HG02798 (cell line): ENCODE data around the gene PALLD.

Experiments used
- ATAC-seq: cut with Tn5 transposase; IDR thresholded peaks from one replicate; pipeline ENCODE4 v1.9.1; 2021; ENCODE audit warnings: mild to moderate bottlenecking; ENCODE audit not compliant: unreplicated experiment, poor library complexity

Gene PALLD

DNA sequence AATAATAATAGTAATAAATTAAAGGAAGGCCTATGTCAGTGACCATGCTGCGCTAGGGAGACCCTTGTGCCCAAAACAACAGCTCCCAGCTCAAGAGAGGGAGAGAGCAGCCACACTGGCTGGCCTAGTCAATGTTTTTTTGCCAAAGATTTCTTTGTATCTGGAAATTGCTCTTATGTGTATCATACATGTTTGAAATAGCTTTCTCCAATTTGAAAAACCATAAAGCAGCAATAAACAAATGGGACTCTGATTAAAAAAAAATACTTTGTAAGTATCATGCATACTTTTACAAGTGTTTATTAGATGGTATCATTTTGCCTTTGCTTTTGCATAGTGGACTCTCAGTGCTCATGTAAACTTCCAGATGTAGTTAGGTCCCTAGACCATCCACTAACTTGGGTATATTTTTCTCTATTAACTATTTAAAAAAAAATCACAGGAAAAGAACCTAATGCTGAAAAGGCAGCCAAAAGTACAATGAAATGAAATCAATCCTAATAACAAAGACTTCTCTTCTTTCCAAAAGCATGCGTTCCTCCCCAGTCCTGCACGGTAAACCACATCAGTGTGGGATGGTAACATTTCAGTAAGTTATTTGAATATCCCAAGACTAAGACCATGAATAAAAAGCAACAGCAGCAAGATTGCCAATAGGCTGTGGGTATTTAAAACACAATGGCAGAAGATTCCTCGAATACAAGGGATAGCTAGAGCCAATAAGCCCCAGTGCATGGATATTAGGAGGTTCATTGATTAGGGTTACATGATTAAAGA is 117.6 kb downstream of the PALLD start:
- no peak for ATAC-seq

DNA sequence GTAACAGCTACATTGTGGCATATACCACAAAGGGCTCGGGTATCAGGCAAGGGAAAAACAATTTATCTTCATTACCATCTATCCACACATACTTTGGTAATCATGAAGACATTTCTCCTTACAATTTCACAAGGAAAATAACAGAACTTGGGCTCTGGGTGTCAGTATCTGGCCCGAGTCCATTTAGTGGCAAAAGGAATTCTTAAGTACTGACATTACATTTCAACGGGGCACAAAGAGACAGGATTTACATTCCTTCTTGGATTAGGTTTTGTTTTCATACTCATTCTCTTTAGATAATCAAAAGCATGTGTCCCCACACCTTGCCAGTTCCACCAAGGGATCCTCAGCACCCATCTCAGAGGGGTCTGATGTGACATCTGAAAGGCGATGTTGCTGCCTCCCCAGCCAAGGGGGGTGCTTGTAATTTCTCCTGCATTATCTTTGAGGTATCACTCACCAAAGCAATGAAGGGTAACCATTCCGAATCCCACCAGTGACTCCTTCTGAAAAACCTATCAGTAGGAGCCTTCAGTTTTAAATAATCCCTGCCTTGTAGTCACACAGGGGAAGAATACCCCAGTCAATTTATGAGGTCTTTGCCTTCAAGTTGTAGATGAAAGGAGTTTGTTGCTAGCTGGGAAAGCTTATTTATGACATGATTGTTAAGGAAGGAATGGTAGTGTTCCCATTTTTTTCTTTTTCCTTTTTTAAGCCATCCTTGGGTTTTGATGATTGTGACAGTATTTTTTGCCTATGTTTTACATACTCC is 118.6 kb downstream of the PALLD start:
- no peak for ATAC-seq

DNA sequence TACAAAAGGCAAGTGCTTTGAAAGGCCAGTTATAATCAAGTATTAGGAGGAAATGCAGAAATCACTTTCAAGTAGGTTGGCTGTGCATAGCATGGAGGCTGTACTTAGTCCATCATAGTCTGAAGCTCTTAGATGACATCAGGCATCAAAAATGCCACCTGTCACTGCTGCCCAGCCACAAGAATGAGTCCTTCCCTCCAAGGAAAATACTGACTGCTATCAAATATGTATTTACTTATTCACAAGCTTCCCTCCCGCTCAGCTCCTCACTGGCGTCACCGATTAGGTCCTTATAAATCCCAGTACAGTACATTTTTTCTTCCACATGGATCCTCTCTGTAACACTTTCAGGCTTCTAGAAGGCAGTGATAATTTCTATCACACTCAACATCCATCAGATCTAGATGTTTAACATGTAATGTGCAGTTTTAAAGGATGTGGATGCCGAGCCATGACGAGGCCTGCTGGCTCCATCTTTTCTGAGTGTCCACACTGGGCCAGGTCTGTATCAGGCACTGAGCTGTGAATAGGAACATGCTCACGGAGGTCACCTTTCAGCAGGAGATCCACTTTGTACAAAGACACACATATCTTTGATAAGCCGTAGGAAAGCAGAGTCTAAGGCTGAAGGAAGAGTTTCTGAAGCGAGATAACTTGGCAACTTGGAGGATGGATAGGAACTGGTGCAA is 121.9 kb downstream of the PALLD start:
- no peak for ATAC-seq

DNA sequence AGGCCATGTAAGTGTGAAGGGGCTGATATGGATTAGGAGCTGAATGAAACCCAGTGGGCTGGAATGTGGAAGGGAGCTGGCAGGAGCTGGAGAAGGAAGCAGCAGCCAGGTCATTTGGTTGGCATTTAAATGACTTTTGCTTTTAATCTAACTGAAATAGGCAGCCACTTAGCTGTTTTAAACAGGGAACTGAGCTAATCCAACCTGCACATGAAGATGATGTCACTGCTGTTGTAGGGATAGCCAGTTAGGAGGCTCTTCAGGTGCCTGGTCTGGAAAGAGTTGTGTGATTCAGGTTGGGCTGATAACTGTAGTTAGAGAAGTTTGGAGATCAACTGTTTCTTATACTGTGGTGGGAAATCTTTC is 122.4 kb downstream of the PALLD start:
- ATAC-seq, result no peak

DNA sequence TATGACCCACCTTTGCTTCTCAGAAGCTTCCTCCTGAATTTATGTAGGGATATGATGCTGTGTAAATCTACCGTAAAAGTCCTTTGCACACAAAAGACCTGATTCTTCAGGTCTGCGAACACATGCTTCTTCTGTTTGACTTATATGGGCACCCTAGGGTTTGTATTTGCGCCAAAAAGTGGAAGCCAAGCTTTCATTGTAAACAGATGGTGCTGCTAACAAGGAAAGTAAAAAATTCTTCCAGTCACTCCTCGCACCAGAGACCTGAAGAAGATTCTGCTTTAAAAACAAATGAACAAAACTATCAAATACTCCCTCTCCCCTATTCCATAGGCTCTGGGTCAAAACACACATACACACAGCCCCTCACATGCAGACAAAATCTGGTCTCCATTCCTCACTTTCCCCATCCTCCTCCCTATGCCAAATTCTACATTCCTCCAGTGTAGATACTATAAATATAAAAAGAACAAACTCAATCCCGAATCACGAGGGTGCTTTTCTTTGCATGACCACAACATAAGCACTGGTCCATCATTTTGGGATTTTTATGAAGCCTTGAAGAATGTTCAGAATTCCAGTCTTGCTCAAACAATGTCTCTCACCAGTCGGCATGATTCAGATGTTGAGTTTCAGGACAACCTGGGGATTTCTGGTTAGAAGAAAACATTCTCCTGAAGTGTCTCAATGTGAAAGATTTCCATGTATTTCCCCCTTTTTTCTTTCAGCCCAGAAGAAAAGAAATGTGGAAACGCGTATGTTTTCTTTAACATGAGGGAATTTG is 125.1 kb downstream of the PALLD start:
- no peak for ATAC-seq

DNA sequence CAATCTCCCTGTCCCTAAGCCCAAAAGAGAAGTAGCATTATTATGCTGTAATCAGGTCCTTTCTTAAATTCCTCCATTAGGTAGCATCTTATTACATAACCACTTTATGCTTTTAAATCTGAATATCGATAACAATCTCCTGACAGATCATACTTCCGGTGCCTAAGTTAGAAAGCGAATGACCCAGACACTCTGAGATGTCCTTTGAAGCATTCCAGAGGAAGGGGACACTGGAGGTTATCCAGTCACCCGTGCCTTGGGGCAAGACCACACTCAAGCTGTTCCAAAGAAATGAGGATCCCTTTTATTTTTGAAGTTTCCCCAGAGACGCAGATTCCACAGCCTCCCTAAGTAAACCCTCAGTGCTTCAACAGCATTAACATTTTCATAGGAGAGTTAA is 125.7 kb downstream of the PALLD start:
- ATAC-seq, result no peak

DNA sequence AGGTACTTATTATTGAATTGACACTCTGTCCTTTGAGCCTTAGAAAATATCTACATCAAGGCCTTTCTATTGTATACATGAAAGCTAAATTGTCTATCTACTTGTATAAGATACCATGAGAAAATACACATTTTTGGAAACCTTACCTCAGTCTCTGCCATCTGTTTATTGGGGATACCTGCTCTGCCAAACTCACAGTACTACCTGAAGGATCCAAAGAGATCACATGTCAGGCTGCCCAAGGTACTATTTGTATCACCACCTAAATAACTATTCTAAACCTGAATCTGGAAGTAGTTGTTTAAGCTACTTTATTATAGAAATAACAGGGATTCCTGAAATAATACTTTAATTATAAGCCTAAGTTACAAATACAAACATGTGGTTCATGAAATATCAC is 126.2 kb downstream of the PALLD start:
- no peak for ATAC-seq

DNA sequence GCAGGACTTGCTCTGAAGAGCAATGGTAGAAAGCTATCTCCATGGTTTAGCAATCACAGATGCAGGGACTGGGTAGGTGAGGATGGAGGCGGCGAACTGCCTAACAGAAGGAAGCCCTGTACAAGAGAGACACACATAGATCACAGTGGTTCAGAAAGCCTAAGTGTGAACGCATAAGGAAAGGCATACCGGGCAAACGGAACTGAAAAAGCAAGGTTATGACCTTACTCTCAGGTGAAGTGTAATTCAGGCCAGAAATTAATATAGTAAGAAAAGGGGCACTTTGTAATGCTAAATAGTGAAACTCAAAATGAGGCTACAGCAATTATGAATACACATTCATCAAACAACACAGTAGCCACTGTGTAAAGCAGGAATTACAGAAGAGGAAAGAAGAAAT is 126.6 kb downstream of the PALLD start:
- no peak for ATAC-seq

DNA sequence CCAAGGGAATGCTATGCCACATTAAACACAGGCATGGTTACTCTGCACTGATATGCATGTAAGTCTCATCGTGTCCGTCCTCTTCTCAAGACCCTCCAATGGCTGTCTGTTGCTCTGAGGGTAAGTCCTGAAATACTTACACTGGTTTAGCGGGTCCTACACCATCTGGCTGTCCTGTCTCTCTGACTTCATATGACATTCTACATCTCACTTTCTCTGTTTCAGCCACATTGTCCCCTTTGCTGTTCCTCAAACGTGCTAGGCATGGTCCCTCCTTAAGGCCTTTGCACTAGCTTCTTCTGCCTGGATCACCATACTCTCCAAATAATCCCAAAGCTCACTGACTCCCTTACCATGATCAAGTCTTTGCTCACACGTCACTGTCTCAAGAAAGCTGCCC is 131.4 kb downstream of the PALLD start:
- no peak for ATAC-seq

DNA sequence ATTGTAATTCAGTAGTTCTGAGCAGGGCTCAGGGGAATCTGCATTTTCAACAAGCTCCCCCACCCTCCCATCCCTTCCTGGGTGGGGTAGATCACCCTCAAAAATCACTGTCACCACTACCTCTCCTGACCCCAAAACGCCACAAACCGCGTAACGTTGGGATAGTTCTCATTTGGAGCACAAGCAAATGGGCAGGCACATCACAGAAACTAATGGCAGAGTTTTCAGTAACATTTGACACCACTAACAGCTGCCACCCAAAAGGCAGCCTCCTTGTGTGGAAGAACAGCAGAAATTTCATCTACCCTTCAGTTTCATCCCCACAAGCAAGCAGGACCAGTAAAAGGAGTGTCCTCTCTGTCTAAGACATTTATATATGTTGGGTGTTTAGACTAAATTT is 132.7 kb downstream of the PALLD start:
- ATAC-seq, result no peak

DNA sequence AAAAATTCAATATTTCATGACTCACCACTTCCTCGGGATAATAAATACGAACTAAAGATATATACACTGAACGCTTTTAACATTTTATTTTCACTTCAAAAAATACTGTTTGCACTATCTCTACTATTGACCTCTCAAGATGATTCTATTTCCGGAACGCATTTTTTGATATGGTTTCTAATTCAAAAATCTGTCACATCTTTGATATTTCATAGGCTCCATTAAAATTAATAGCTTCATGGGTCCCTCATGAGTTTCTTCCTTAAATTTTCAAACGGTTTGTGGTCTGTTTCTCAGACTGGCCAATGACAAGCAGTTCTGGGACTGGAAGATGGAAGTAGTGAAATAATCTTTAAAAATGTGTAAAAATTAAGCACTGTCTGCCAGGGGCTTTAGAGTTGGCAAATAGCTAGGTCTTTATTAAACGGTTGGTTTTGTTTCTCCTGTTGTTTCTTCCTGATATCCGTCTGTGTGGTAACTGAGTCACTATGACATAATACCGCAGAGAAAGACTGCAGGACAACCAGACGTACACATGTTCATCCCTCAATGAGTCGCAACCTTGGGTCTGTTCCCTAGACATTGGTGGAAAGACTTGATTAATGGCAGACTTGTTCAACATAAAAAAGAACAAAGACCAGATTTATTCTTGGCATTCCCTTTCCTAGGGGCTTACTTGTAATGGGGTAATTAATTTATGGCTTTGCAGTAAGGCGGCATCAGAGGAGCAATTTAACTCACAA is 133.8 kb downstream of the PALLD start:
- no peak for ATAC-seq

DNA sequence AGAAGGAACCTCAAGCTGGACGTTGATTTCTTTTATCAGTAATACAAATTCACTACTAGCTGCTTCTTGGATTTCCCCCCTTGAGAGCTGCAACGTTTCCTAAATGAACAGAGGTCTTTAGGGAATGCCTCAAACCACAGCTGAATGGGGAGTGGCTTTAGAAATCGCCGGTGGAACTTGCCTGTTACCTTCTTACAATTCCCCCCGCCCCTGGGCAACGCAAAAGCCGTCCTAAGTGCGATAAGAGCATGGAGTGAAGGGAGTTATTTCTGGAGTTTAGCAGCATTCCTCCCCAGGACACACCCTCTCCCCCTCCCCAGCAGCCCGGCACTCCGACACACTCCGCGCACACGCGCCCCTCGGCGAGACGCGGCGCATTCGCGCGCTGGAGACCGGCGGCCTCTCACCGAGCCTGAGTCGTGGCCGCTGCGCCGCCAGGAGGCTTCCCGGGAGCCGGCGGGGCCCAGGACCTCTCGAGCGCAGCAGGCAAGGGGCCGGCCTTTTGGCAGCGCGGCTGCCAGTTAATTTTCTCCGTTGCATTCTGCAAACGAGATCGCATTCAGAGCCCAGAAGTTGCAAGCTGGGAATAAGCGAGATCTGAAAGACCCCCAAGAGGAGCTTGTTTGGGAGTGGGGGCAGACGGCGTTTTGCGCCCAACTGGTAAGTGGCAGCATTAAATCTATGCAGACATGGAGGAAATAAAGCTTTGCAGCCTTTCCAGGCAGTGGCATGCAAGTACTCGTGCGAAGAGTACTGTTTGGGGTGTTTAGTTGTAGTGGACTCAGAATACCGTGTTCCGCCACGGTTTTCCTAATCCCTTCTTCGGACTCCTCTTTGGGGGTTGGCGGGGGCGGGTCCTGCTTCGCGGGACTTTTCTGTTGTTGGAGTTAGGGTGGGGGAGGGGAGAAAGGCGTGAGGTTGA is 134.7 kb downstream of the PALLD start:
- ATAC-seq, result no peak

DNA sequence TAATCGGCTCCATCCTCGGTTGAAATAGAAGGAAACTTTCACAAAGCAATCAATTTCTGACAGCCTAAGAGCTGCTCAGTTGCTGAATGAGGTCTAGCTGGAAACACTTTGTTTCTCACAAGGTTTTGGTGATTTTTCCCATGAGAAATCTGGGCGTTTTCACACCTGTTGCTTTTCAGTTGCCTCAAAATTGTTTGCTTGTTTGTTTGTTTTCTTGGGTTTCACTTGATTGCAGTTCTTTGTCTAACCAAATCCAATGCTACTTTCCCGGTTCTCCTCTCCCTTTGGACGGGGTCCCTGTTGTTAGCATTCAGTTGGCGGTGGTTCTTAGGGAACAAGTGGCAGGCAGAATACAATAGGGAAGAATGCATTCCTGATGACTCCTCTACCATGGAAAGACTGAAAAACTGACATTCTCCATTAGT is 135.5 kb downstream of the PALLD start:
- no peak for ATAC-seq

DNA sequence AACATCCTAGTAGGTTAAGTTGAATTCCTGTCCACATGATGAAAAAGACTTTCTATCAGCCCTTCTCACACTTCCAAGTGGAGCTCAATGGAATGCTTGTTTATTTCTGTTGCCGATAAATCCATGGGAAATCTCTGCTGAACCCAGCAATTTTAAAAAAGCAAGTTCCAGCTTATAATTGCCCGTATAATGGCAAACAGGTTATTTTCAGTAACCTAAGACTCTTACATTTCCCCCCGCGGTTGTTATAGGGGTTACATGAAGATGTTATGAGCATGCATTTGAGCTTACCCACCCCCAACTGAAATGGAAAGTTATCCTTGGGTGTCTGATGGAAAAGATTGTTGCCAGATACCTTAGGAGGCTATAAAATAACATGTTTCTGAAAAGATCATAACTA is 136.2 kb downstream of the PALLD start:
- no peak for ATAC-seq

DNA sequence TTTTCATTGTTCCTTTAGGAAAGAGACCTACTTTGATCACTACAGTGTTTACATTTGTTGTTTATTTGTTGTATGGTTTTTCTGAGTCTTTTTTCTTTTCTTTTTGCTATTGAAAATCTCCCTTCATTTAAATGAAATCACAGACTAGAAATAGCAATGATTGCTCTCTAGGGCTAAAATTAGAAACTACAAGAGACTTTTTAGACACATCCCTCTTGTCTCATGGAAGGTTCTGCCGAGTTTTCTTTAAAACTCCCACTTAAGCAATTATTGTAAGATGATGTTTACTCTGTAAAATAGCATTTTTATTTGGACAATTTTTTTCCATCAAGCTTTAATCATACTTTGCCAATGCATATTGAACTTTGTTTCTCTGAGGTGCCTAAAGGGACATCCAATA is 136.6 kb downstream of the PALLD start:
- ATAC-seq, result no peak

DNA sequence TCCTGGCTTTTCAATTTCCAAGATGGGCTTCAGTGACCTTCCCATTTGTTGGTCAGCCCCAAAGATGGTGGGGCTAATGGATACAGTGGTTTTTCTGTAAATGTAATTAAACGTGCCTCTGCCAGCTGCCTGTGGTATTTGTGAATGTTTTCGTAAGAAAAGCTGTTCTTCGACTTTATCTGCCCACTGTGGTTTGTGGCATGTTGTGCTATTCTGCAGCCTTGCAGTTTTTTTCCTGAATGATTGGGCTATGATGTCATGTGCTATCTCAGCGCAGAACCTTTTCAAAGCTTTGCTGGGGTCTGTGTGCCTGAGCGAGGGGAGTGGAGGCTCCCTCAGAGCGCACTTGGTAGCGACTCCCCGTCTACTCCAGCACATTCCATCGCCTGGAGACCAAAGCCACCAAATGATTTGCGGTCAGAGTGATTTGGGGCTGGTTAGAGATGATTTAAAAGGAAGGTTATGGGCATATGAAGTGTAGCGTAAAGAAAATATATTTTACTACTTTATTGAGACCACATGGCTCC is 137.5 kb downstream of the PALLD start:
- no peak for ATAC-seq

DNA sequence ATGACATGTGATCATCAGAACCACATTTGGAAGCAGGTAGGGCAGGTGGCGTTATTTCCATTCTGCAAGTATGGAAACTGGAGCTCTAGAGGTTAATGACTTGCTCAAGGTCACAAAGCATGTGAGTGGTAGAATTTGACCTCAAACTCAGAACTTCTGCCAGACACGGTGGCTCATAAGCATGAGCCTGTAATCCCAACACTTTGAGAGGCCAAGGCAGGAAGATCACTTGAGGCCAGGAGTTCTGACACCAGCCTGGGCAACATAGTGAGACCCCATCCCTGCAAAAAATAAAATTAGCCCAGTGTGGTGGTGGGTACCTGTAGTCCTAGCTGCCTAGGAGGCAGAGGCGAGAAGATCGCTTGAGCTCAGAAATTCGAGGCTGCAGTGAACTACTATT is 139.2 kb downstream of the PALLD start:
- ATAC-seq, result no peak

DNA sequence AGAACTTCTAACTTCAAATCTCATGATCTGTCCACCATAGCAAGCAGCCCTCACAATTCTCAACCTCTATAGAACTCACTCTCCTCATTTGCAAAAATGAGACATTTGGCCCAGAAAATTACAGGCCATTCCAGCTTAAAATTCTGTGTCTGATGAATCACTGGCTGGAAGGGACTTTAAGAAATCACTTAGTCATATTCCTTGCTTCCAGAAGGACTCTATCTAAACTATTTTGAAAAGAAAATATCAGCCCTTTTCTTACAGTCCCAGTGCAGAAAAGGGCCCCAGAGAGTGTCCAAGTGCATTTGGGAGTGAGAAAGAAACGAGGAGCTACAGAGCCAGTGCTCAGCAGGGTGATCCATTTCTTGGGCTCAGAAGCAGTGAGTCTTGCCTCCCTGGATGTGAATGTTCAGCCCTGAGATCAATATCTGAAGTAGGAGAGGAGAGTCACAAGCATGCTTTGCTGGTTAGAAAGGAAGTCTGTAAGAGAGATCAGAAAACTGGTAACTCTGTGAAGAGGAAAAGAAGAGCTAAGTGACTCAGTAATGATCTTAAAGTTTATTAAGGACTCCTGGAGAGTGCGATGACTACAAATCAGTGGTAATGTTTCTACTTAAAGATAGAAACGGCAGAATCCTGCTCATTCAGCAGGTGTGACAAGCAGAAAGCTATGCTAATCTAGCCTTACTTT is 139.8 kb downstream of the PALLD start:
- no peak for ATAC-seq
